GM21576 (cell line): Measurements from ENCODE around the gene PADI4.
"Not testable (repeated sequence)": the region's sequence is repeated elsewhere in the genome, so short reads cannot be mapped to it uniquely, and the experiment has no call there.

Source experiments
- ATAC-seq: cut with Tn5 transposase; IDR thresholded peaks from one replicate; pipeline ENCODE4 v1.9.1; 2021; ENCODE audit warnings: mild to moderate bottlenecking, moderate library complexity; ENCODE audit not compliant: unreplicated experiment

Gene PADI4

GRCh38 chr1:17310068-17310640 is 2.2 kb downstream of the PADI4 start:
- no peak for ATAC-seq

- no peak for ATAC-seq
These were observed 5.7 kb downstream of the PADI4 start for GRCh38 chr1:17313530-17314309.

- no peak for ATAC-seq
These were observed 6.5 kb downstream of the PADI4 start for GRCh38 chr1:17314491-17314971.

- no peak for ATAC-seq
These were observed 7.6 kb downstream of the PADI4 start for GRCh38 chr1:17315542-17316130.

GRCh38 chr1:17316704-17317103 is 8.7 kb downstream of the PADI4 start:
- ATAC-seq: no peak

GRCh38 chr1:17318262-17318661 is 10.3 kb downstream of the PADI4 start:
- no peak for ATAC-seq

- ATAC-seq: no peak
These were observed 11.8 kb downstream of the PADI4 start for GRCh38 chr1:17319561-17320350.

- not testable (repeated sequence) for ATAC-seq
These were observed 13.9 kb downstream of the PADI4 start for GRCh38 chr1:17321857-17322390.

- no peak for ATAC-seq
These were observed 20.9 kb downstream of the PADI4 start for GRCh38 chr1:17328855-17329254.

GRCh38 chr1:17329610-17330009 is 21.6 kb downstream of the PADI4 start:
- no peak for ATAC-seq

GRCh38 chr1:17330856-17331255 is 22.9 kb downstream of the PADI4 start:
- ATAC-seq: no peak

GRCh38 chr1:17333081-17333480 is 25.1 kb downstream of the PADI4 start:
- ATAC-seq: no peak

GRCh38 chr1:17335821-17336710 is 28.1 kb downstream of the PADI4 start:
- ATAC-seq: no peak

GRCh38 chr1:17338706-17339493 is 30.9 kb downstream of the PADI4 start:
- no peak for ATAC-seq

- ATAC-seq: no peak
These were observed 31.5 kb downstream of the PADI4 start for GRCh38 chr1:17339521-17339920.

- no peak for ATAC-seq
These were observed 32.4 kb downstream of the PADI4 start for GRCh38 chr1:17340358-17340757.

- ATAC-seq: no peak
These were observed 34.0 kb downstream of the PADI4 start for GRCh38 chr1:17342014-17342441.

GRCh38 chr1:17345506-17345905 is 37.5 kb downstream of the PADI4 start:
- ATAC-seq: not testable (repeated sequence)
